OCI-LY7 (cell line): ENCODE measurements around the gene CYP24A1.

Source experiments
- EZH2phosphoT487 ChIP-seq: fragments of 200-600 bp; sonication (generic); IDR thresholded peaks from 2 replicates; pipeline ENCODE4 v1.6.1; 2018; ENCODE audit warnings: low read depth, borderline replicate concordance, mild to moderate bottlenecking, mixed run types, antibody characterized with exemption, low read length, moderate library complexity, mixed read lengths
- TF ChIP-seq, protein P1 (sequence below): fragments of 200-600 bp; sonication (generic); conservative IDR thresholded peaks from 2 replicates; pipeline ENCODE4 v1.5.1; 2014; ENCODE audit warnings: mild to moderate bottlenecking, antibody characterized with exemption, low read length, moderate library complexity, mixed read lengths

DNA sequence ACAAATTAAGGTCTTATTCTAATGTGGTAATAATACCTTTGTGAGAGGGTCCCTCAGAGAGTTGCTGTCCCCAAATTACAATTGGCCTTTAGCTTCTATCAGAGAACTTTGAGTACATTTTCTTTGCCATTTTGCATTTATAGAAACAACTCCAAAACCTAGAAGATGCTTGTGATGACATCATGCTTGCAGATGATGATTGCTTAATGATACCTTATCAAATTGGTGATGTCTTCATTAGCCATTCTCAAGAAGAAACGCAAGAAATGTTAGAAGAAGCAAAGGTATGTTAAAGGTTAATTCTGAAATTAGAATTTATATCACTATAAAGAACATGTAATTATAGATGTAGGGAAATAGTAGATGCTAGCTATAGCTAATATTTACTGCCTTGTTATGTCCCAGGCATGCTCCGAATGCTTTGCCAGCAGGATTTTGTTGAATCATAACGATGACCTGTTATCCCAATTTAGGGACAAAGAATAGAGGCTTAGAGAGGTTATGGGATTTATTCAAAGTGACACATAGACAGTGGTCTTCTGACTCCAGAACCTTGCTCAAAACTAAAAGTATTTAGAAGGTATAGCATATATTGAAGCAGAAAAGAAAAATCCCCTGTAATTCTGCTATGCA is 41.5 kb upstream of the CYP24A1 start:
- TF ChIP-seq, protein P1, sequence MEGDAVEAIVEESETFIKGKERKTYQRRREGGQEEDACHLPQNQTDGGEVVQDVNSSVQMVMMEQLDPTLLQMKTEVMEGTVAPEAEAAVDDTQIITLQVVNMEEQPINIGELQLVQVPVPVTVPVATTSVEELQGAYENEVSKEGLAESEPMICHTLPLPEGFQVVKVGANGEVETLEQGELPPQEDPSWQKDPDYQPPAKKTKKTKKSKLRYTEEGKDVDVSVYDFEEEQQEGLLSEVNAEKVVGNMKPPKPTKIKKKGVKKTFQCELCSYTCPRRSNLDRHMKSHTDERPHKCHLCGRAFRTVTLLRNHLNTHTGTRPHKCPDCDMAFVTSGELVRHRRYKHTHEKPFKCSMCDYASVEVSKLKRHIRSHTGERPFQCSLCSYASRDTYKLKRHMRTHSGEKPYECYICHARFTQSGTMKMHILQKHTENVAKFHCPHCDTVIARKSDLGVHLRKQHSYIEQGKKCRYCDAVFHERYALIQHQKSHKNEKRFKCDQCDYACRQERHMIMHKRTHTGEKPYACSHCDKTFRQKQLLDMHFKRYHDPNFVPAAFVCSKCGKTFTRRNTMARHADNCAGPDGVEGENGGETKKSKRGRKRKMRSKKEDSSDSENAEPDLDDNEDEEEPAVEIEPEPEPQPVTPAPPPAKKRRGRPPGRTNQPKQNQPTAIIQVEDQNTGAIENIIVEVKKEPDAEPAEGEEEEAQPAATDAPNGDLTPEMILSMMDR, result no peak
- TF ChIP-seq EZH2phosphoT487, result no peak
